ENCODE data around the gene TRRAP.

GRCh38 chr7:98930921-98931320, 52.6 kb downstream of the TRRAP start:
- no peak for TF ChIP-seq CTCF (conservative IDR thresholded peaks at IDR 0.05)
- TF ChIP-seq EZH2 (IDR thresholded peaks at IDR 0.05; ENCODE audit: low read depth), result no peak
